NT2/D1 (cell line): ENCODE results near the gene SGCD.

Experiments used
- DNase-seq: peaks from one replicate; pipeline ENCODE4 v3.0.0-alpha.2; 2011; ENCODE audit warnings: low read depth, low spot score
- H3K27me3 ChIP-seq: 2 replicates; pipeline ENCODE4 v1.6.0; 2011; ENCODE audit warnings: mild to moderate bottlenecking; ENCODE audit not compliant: insufficient read length, insufficient read depth
- H3K36me3 ChIP-seq: 2 replicates; pipeline ENCODE4 v1.6.1; 2011; ENCODE audit warnings: mild to moderate bottlenecking, low read length, mixed read lengths; ENCODE audit not compliant: insufficient read depth, insufficient read length
- H3K4me1 ChIP-seq: 2 replicates; pipeline ENCODE4 v1.5.1; 2011; ENCODE audit not compliant: insufficient read depth, insufficient read length
- H3K4me3 ChIP-seq: 2 replicates; pipeline ENCODE4 v1.5.1; 2011; ENCODE audit warnings: low read depth; ENCODE audit not compliant: insufficient read length
- H3K9ac ChIP-seq: 2 replicates; pipeline ENCODE4 v1.6.0; 2011; ENCODE audit warnings: low read depth; ENCODE audit not compliant: insufficient read length
- H3K9me3 ChIP-seq: 2 replicates; pipeline ENCODE4 v1.5.1; 2011; ENCODE audit warnings: mild to moderate bottlenecking, low read length; ENCODE audit not compliant: insufficient read depth
- SUZ12 ChIP-seq: IDR thresholded peaks from 2 replicates; pipeline ENCODE4 v1.6.1; 2011; ENCODE audit not compliant: insufficient read length, insufficient read depth; ENCODE audit errors: extremely low read depth
- YY1 ChIP-seq: IDR thresholded peaks from 2 replicates; pipeline ENCODE4 v1.6.1; 2011; ENCODE audit not compliant: insufficient read length, insufficient read depth
- ZNF274 ChIP-seq: IDR thresholded peaks from 2 replicates; pipeline ENCODE4 v1.6.1; 2011; ENCODE audit warnings: mild to moderate bottlenecking, low read depth, low read length

The SGCD gene

DNA sequence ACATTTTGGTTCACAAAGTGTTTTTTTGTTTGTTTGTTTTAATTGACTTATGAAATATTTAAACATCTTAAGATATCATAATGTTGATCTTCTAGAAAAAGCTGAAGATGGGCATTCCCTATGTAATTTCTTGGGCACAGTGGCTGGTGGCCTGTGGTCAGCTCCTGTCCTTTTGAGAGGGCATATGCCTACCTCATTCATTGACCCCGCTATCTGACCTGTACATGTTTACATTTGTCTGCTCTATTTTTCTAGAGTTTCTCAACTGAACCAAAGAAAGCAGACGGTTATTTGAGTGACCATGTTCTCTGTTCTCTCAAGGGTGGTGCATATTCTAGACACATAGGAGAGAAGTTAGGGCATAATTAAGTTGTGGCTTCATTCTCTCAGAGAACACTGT, 5.3 kb downstream of the SGCD start:
- Histone ChIP-seq H3K9ac (no peak overlapping the region), H3K4me3 (no peak overlapping the region), H3K36me3 (no peaks in the 10 kb centered on the region), H3K9me3 (no peaks in the 10 kb centered on the region), H3K27me3 (no peaks in the 10 kb centered on the region), H3K4me1 (no peaks in the 10 kb centered on the region)
- no peak for TF ChIP-seq YY1
- no peak for TF ChIP-seq ZNF274
- TF ChIP-seq SUZ12, result no peak
- no peak for DNase-seq

DNA sequence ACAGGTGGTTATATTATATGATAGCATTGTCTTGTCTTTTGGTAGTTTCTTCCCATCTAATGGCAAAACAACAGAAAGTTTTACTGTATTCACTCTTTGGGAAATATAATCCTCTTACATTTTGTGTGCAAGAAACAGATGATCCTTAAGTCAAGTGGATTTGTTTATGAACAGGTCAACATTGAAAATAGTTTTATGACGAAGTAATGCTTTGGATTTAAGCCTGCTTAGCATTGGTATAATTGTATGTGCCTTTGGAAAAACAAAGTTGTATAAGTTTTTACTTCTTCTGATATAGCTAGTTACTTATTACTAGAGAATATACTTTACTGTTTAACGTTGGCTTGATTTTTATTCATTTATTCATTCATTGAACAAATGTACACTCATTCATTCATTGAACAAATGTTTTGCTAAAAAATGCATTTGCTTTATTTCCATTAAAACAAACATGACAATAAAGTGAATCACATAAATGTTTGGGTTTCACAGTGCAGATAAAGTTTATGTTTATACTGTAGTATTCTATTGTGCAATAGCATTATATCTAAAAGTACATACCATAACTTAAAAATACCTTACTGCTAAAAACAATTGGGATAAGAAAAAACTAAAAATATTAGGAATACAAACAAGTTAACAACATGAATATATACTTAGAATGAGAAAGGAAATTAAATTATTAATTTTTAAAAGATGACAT, 12.3 kb downstream of the SGCD start:
- Histone ChIP-seq H3K36me3 (no peaks in the 10 kb centered on the region), H3K9me3 (no peaks in the 10 kb centered on the region), H3K9ac (no peak overlapping the region), H3K27me3 (no peaks in the 10 kb centered on the region), H3K4me1 (no peaks in the 10 kb centered on the region), H3K4me3 (no peak overlapping the region)
- no peak for DNase-seq
- TF ChIP-seq SUZ12 (no peak), ZNF274 (no peak), YY1 (no peak)

DNA sequence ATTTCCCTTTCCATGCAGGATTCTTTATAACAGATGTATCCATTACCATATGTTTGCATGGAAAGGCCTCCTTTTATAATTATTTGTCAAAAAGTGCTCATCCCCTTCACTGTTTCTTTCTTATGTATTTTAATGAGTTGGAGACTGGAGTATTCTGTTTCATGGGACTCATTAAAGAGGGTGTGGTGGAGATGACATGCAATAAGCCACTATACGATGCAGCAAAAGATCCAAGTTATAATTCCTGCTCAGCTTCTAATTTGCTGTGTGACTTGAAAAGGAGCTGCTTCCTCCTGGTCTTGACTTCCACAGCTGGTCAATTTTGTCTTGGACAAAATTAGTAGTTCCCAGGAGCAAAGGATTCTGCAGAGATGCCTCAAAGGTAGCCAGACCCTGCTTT, 13.9 kb downstream of the SGCD start:
- Histone ChIP-seq H3K27me3 (no peaks in the 10 kb centered on the region), H3K36me3 (no peaks in the 10 kb centered on the region), H3K4me3 (no peak overlapping the region), H3K4me1 (no peaks in the 10 kb centered on the region), H3K9ac (no peak overlapping the region), H3K9me3 (no peaks in the 10 kb centered on the region)
- TF ChIP-seq YY1, result no peak
- no peak for TF ChIP-seq ZNF274
- TF ChIP-seq SUZ12, result no peak
- no peak for DNase-seq

DNA sequence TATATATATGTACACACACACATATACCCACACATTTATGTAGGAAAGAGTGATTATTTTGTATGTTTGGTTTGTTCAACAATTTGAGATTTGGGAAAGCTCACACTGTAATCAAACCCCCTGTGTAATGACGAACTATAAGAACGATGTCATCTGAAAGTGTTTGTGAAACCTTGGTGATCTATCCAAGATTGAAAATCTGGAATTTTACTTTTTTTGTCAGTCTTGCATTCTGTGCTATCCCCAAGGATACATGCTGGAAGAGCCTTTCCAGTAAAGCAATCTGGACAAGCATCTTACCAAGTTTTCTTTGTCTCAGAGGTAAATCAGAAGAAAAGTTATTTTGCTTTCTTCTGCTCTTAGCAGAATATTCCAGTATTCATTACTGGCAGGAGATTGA, 23.3 kb downstream of the SGCD start:
- no peaks in the 10 kb centered on the region for H3K27me3 ChIP-seq
- no peak for TF ChIP-seq SUZ12
- no peak for TF ChIP-seq YY1
- no peak for TF ChIP-seq ZNF274
- H3K4me3 ChIP-seq, result no peak overlapping the region
- H3K9me3 ChIP-seq, result no peaks in the 10 kb centered on the region
- H3K36me3 ChIP-seq, result no peaks in the 10 kb centered on the region
- no peak overlapping the region for H3K9ac ChIP-seq
- no peaks in the 10 kb centered on the region for H3K4me1 ChIP-seq
- DNase-seq, result no peak

DNA sequence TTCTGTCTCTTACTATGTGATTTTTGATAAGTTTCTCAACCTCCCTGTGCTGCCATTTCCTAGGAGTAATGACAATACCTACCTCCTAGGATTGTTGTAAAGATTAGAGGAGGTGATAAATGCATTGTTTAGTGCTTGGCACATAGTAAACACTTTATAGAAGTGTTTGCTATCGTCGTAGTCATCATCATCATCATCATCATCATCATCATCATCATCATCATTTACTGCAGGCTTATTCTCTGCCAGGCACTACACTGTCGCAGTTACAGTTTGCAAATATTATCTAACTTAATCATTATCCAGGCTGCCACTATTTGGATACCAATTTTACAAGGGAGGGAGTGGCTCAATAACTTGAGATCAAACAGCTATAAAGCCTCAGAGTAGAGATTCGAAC, 24.5 kb downstream of the SGCD start:
- TF ChIP-seq YY1, result no peak
- no peak for TF ChIP-seq SUZ12
- no peak for TF ChIP-seq ZNF274
- no peaks in the 10 kb centered on the region for H3K27me3 ChIP-seq
- DNase-seq, result no peak
- no peaks in the 10 kb centered on the region for H3K4me1 ChIP-seq
- H3K9ac ChIP-seq, result no peak overlapping the region
- H3K36me3 ChIP-seq, result no peaks in the 10 kb centered on the region
- H3K9me3 ChIP-seq, result no peaks in the 10 kb centered on the region
- H3K4me3 ChIP-seq, result no peak overlapping the region

DNA sequence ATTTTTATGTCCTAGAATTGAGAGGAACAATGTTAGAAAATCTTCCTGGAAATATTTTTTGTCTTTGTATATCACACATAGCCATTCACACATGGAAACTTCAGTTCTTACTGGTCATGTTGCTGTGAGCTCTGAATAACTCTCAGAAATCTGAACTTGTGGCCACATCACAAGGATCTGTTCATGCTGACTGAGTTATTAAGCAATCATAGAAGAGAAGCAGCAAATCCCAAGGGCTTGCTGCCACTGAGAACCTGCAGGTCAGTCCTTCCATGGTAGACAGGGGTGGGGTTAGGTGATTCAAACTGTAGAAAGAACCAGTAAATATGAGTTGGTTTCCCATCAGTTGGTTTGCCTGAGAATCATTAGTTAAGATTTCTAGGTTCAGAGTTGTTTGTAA, 27.6 kb downstream of the SGCD start:
- no peak overlapping the region for H3K9ac ChIP-seq
- DNase-seq, result no peak
- no peaks in the 10 kb centered on the region for H3K27me3 ChIP-seq

DNA sequence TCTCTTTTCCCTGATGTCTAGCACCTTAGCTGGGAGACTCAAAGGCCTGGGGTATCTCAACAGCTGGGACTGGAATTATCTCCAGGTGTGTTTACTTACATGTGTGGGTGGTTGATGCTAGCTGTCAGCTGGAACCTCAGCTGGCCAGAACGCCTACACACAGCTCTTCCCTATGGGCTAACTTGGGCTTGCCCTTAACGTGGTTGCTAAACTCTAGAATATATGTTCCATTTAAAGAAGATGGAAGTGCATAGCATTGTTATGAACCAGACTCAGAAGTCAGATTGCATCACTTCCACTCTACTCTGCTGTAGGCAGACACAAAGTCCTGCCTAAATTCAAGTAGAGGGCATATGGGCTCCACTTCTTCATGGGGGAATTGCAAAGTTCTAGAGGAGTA, 29.3 kb downstream of the SGCD start:
- Histone ChIP-seq H3K4me3 (no peak overlapping the region), H3K9me3 (no peaks in the 10 kb centered on the region), H3K27me3 (no peaks in the 10 kb centered on the region), H3K36me3 (no peaks in the 10 kb centered on the region), H3K4me1 (no peaks in the 10 kb centered on the region), H3K9ac (no peak overlapping the region)
- no peak for TF ChIP-seq SUZ12
- no peak for DNase-seq

More for the DNA sequence above, 27.6 kb downstream of the SGCD start:
- no peaks in the 10 kb centered on the region for H3K4me1 ChIP-seq
- no peaks in the 10 kb centered on the region for H3K9me3 ChIP-seq
- no peak overlapping the region for H3K4me3 ChIP-seq
- TF ChIP-seq YY1 (no peak), ZNF274 (no peak), SUZ12 (no peak)
- no peaks in the 10 kb centered on the region for H3K36me3 ChIP-seq

DNA sequence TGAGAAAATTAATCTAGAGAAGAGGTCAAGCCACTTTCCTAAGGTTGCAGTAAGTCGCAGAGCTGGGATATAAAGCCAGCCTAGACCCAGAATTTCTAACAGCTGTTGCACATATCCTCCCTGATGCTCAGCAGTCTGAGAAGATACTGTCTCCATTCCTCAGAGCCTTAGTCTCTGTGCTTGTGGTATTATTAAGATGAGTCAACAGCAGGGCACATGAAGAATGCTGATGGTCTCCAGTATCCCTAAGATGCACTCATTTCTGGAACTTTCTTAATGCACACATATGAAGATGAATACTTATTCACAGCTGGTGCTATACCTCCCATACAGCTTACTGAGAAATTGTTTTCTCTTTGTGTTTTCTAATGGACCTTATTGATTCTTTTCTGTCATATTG, 32.5 kb downstream of the SGCD start:
- Histone ChIP-seq H3K9ac (no peak overlapping the region), H3K27me3 (no peaks in the 10 kb centered on the region), H3K4me1 (no peaks in the 10 kb centered on the region), H3K4me3 (no peak overlapping the region), H3K36me3 (no peaks in the 10 kb centered on the region), H3K9me3 (no peaks in the 10 kb centered on the region)
- DNase-seq, result no peak
- no peak for TF ChIP-seq ZNF274
- no peak for TF ChIP-seq SUZ12
- TF ChIP-seq YY1, result no peak
